Measurements from ENCODE around the gene RNGTT. TPM values are rescaled to one million over a fixed set of nuclear protein-coding genes. Genes with fewer than 3 reads are reported as not detected.
A peak's percentile ranks its signal among the peaks of the same experiment; 100 is the strongest.

The RNGTT gene
- total and polyA plus RNA-seq, 10 of the 15 experiments (the other 5 are each of a cell fraction or from before 2014, with no cell fraction given), result 7.7 to 30.4 (median 22.2) TPM

- Histone ChIP-seq H3K27ac (ENCODE audit: control insufficient read depth, insufficient read depth) (no peak overlapping the region; the same call in 1 of the 2 replicates), H3K4me3 (no peak overlapping the region), H3K4me2 (ENCODE audit: control insufficient read depth, insufficient read depth) (no peak overlapping the region), H2AFZ (ENCODE audit: control insufficient read depth, low read depth, low read length) (no peak overlapping the region), H3K36me3 (ENCODE audit: control insufficient read depth in 2 of 2, insufficient read depth in 2 of 2, low read length in 1 of 2) (no peaks in the 10 kb centered on the region), H3K9ac (ENCODE audit: control insufficient read depth, insufficient read depth, low read length) (no peak overlapping the region), H4K20me1 (ENCODE audit: control insufficient read depth, insufficient read depth) (no peaks in the 10 kb centered on the region), H3K4me1 (ENCODE audit: control insufficient read depth, insufficient read depth, low read length) (peaks cover 7% of the 10 kb centered on the region; the same call in 1 of the 2 replicates), H3K79me2 (ENCODE audit: control insufficient read depth, insufficient read depth, low read length) (no peaks in the 10 kb centered on the region), H3K9me3 (replicated peaks; ENCODE audit: control insufficient read depth, insufficient read depth, low read length) (no peaks in the 10 kb centered on the region; the same call in 2 of the 3 replicates), H3K27me3 (replicated peaks in 1 of 2; ENCODE audit: control insufficient read depth in 2 of 2, insufficient read depth in 2 of 2, low read length in 1 of 2) (no peaks in the 10 kb centered on the region)
- WGBS (ENCODE audit: insufficient coverage, insufficient replicate concordance, low lambda C conversion rate, missing lambda C conversion rate), result 22% methylated on average over 4 of the region's 4 CpGs
- RAD21 ChIA-PET (ENCODE audit: unreplicated experiment), result interaction anchor here (1.0 to 4.8 kb wide), 5 partner anchors 8 to 137 kb away, joined by 3 to 58 read pairs (median 9); no protein-coding TSS in a partner anchor
- POLR2A ChIA-PET, result interaction anchor here (3.2 kb wide), 1 partner anchor 9 kb away, joined by 25 read pairs; no protein-coding TSS in a partner anchor
- intact Hi-C loops (cut with micrococcal nuclease; ENCODE audit: unreplicated experiment), result loop anchor here (10.0 kb wide), 1 partner anchor 467 kb away; the partner anchor contains the start of gene CNR1
- SMC1A ChIA-PET (ENCODE audit: uncharacterized antibody, unreplicated experiment), result interaction anchor here (0.8 to 5.2 kb wide), 9 partner anchors 9 to 149 kb away, joined by 3 to 67 read pairs (median 5); no protein-coding TSS in a partner anchor
- in situ Hi-C loops (cut with MboI), result no loop called here
- peak; percentile 70 for ATAC-seq
- no peak for FAIRE-seq
- CTCF ChIA-PET, result interaction anchor here (0.9 kb wide), 1 partner anchor 126 kb away, joined by 4 read pairs; no protein-coding TSS in a partner anchor
- BruUV-seq (replicated peaks), result no TSS peak
- no peak for DNase-seq (ENCODE audit: low read depth, low spot score)
- TF ChIP-seq ZNF687 (IDR thresholded peaks at IDR 0.05) (0 out of 2 replicates have a peak, but pooled peaks have one; percentile 15), ZNF207 (IDR thresholded peaks at IDR 0.05; ENCODE audit: borderline replicate concordance) (no peak), POLR2AphosphoS2 (IDR thresholded peaks at IDR 0.05; ENCODE audit: low read depth, low read length) (no peak), BACH1 (IDR thresholded peaks at IDR 0.05; ENCODE audit: borderline replicate concordance) (no peak), PAX8 (IDR thresholded peaks at IDR 0.05) (no peak), BHLHE40 (IDR thresholded peaks at IDR 0.05; ENCODE audit: borderline replicate concordance in 1 of 2, low read depth in 2 of 2, low read length in 1 of 2) (peak in 1 of 2 experiments; percentile 25; a peak in 1 of 4 replicates), CHD2 (IDR thresholded peaks at IDR 0.05; ENCODE audit: borderline replicate concordance, low read depth, low read length) (no peak), SMC3 (IDR thresholded peaks at IDR 0.05; ENCODE audit: borderline replicate concordance, low read length) (no peak), ZSCAN29 (IDR thresholded peaks at IDR 0.05) (no peak), NRF1 (conservative IDR thresholded peaks at IDR 0.05; ENCODE audit: low read depth, low read length) (no peak), SIX5 (IDR thresholded peaks at IDR 0.05; ENCODE audit: low read depth, low read length, severe bottlenecking) (no peak)
- TF ChIP-seq, protein P1, sequence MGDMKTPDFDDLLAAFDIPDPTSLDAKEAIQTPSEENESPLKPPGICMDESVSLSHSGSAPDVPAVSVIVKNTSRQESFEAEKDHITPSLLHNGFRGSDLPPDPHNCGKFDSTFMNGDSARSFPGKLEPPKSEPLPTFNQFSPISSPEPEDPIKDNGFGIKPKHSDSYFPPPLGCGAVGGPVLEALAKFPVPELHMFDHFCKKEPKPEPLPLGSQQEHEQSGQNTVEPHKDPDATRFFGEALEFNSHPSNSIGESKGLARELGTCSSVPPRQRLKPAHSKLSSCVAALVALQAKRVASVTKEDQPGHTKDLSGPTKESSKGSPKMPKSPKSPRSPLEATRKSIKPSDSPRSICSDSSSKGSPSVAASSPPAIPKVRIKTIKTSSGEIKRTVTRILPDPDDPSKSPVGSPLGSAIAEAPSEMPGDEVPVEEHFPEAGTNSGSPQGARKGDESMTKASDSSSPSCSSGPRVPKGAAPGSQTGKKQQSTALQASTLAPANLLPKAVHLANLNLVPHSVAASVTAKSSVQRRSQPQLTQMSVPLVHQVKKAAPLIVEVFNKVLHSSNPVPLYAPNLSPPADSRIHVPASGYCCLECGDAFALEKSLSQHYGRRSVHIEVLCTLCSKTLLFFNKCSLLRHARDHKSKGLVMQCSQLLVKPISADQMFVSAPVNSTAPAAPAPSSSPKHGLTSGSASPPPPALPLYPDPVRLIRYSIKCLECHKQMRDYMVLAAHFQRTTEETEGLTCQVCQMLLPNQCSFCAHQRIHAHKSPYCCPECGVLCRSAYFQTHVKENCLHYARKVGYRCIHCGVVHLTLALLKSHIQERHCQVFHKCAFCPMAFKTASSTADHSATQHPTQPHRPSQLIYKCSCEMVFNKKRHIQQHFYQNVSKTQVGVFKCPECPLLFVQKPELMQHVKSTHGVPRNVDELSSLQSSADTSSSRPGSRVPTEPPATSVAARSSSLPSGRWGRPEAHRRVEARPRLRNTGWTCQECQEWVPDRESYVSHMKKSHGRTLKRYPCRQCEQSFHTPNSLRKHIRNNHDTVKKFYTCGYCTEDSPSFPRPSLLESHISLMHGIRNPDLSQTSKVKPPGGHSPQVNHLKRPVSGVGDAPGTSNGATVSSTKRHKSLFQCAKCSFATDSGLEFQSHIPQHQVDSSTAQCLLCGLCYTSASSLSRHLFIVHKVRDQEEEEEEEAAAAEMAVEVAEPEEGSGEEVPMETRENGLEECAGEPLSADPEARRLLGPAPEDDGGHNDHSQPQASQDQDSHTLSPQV (IDR thresholded peaks at IDR 0.05), result no peak
- TF ChIP-seq, protein P2, sequence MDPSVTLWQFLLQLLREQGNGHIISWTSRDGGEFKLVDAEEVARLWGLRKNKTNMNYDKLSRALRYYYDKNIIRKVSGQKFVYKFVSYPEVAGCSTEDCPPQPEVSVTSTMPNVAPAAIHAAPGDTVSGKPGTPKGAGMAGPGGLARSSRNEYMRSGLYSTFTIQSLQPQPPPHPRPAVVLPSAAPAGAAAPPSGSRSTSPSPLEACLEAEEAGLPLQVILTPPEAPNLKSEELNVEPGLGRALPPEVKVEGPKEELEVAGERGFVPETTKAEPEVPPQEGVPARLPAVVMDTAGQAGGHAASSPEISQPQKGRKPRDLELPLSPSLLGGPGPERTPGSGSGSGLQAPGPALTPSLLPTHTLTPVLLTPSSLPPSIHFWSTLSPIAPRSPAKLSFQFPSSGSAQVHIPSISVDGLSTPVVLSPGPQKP (IDR thresholded peaks at IDR 0.05; ENCODE audit: low read depth, low read length), result no peak
These were observed 331.6 kb downstream of the RNGTT start for GRCh38 chr6:88631830-88632229.
